HepG2 (cell line): ENCODE data around the gene METAP1D. TPM values are rescaled to one million over a fixed set of nuclear protein-coding genes. Genes with fewer than 3 reads are reported as not detected.

ENCODE experiments used
- CCAR2 ChIP-seq: fragments of 200-400 bp; formaldehyde crosslinking; optimal IDR thresholded peaks from 2 replicates; pipeline ENCODE3; 2018; ENCODE audit warnings: low read depth, mild to moderate bottlenecking, low read length, moderate library complexity
- HHEX ChIP-seq: IDR thresholded peaks from 2 replicates; pipeline ENCODE4 v1.6.1; 2016; ENCODE audit warnings: control low read depth
- HNF1A ChIP-seq, 2 experiments: sonication (generic) in 1 of 2; formaldehyde crosslinking in 1 of 2; IDR thresholded peaks; 2 replicates each; pipeline versions ENCODE4 v1.4.0 to v1.6.1; 2016 to 2020; ENCODE audit warnings: borderline replicate concordance in 1 of 2, low read depth in 1 of 2, mild to moderate bottlenecking in 1 of 2, missing genetic modification reagents in 1 of 2
- NFIC ChIP-seq: IDR thresholded peaks from 2 replicates; pipeline ENCODE4 v1.6.1; 2012; ENCODE audit warnings: mild to moderate bottlenecking, low read length, inconsistent platforms
- ONECUT2 ChIP-seq: sonication (generic); formaldehyde crosslinking; IDR thresholded peaks from 2 replicates; pipeline ENCODE4 v1.4.0; 2020; ENCODE audit warnings: missing genetic modification reagents
- PPARG ChIP-seq: conservative IDR thresholded peaks from 2 replicates; pipeline ENCODE4 v1.6.1; 2016; ENCODE audit warnings: missing biosample characterization, missing genetic modification reagents
- REPIN1 ChIP-seq: sonication (generic); formaldehyde crosslinking; IDR thresholded peaks from 2 replicates; pipeline ENCODE4 v1.8.0; 2022; ENCODE audit warnings: missing genetic modification reagents, low read depth, mild to moderate bottlenecking, borderline replicate concordance
- RORA ChIP-seq: sonication (generic); formaldehyde crosslinking; IDR thresholded peaks from 2 replicates; pipeline ENCODE4 v1.5.0; 2020; ENCODE audit warnings: mild to moderate bottlenecking, missing genetic modification reagents, moderate library complexity
- RXRB ChIP-seq: IDR thresholded peaks from 2 replicates; pipeline ENCODE4 v1.6.1; 2016; ENCODE audit warnings: borderline replicate concordance, missing genetic modification reagents, missing compliant biosample characterization
- ZBTB10 ChIP-seq: sonication (generic); formaldehyde crosslinking; IDR thresholded peaks from 2 replicates; pipeline ENCODE4 v1.4.0; 2020; ENCODE audit warnings: missing genetic modification reagents, borderline replicate concordance
- ZBTB34 ChIP-seq: sonication (generic); formaldehyde crosslinking; IDR thresholded peaks from 2 replicates; pipeline ENCODE4 v1.8.0; 2022; ENCODE audit warnings: mild to moderate bottlenecking, missing genetic modification reagents
- ZEB1 ChIP-seq: IDR thresholded peaks from 2 replicates; pipeline ENCODE4 v1.6.1; 2012; ENCODE audit warnings: mild to moderate bottlenecking, low read depth, inconsistent platforms; ENCODE audit not compliant: insufficient replicate concordance
- ZFP36L2 ChIP-seq: sonication (generic); formaldehyde crosslinking; IDR thresholded peaks from 2 replicates; pipeline ENCODE4 v1.4.0; 2020; ENCODE audit warnings: missing genetic modification reagents
- ZNF143 ChIP-seq: sonication (generic); formaldehyde crosslinking; IDR thresholded peaks from 2 replicates; pipeline ENCODE4 v1.4.0; 2020; ENCODE audit warnings: missing genetic modification reagents
- ZNF205 ChIP-seq: IDR thresholded peaks from 2 replicates; pipeline ENCODE4 v1.6.1; 2018; ENCODE audit warnings: missing biosample characterization, missing genetic modification reagents
- ZNF383 ChIP-seq: sonication (generic); formaldehyde crosslinking; IDR thresholded peaks from 2 replicates; pipeline ENCODE4 v1.4.0; 2020; ENCODE audit warnings: missing genetic modification reagents, mild to moderate bottlenecking, borderline replicate concordance
- ZNF512 ChIP-seq: sonication (generic); formaldehyde crosslinking; IDR thresholded peaks from 2 replicates; pipeline ENCODE4 v1.4.0; 2020; ENCODE audit warnings: mild to moderate bottlenecking, missing genetic modification reagents
- ZNF576 ChIP-seq: sonication (generic); formaldehyde crosslinking; IDR thresholded peaks from 2 replicates; pipeline ENCODE4 v1.4.0; 2020; ENCODE audit warnings: mild to moderate bottlenecking, missing genetic modification reagents
- polyA plus RNA-seq, 8 experiments: library from polyadenylated mRNA; depleted of rRNA in 3 of 8; stranded (reverse) in 7 of 8; unstranded in 1 of 8; fragments of >200 nt; fragmentation: Illumina TruSeq in 4 of 8; extraction: Trizol in 4 of 8; gene quantifications; 2 replicates each; pipeline versions ENCODE4 v1.2.1 to v1.2.3, GENCODE V29; 2011 to 2016; ENCODE audit warnings: low read depth in 4 of 8, missing spikeins in 1 of 8, mixed read lengths in 1 of 8; ENCODE audit not compliant: insufficient read depth in 1 of 8
- total RNA-seq, 5 experiments: library from RNA; depleted of rRNA; stranded (reverse); fragments of >200 nt; fragmentation: Illumina TruSeq; extraction: Trizol; gene quantifications; 2 replicates each; pipeline ENCODE4 v1.2.3, GENCODE V29; 2016; ENCODE audit warnings: low read depth in 1 of 5

The METAP1D gene
- total and polyA plus RNA-seq, 2 of the 13 experiments (the other 11 are each of a cell fraction or from before 2014, with no cell fraction given): 14.7 to 21.6 TPM

- TF ChIP-seq PPARG (CRISPR knock-in tag) (peak; percentile 62; the same call in 1 of the 2 replicates), ZNF205 (CRISPR knock-in tag) (no peak), ZFP36L2 (CRISPR knock-in tag) (no peak), ZNF576 (no peak), ZNF512 (CRISPR knock-in tag) (no peak), NFIC (no peak), ZNF143 (CRISPR knock-in tag) (no peak), ZBTB10 (CRISPR knock-in tag) (no peak), RXRB (no peak), HNF1A (IDR thresholded peaks at IDR 0.05; ENCODE audit: low read depth) (no peak), HNF1A (CRISPR knock-in tag; IDR thresholded peaks at IDR 0.05; ENCODE audit: borderline replicate concordance) (no peak), ZBTB34 (CRISPR knock-in tag) (0 out of 2 replicates have a peak, but pooled peaks have one; percentile 50), ZEB1 (no peak), CCAR2 (no peak), REPIN1 (CRISPR knock-in tag) (no peak), ONECUT2 (CRISPR knock-in tag) (peak; percentile 23; the same call in 1 of the 2 replicates), ZNF383 (CRISPR knock-in tag) (no peak), HHEX (CRISPR knock-in tag) (peak; percentile 87), RORA (CRISPR knock-in tag) (no peak)
Measured at GRCh38 chr2:172073518-172073917, 73.8 kb downstream of the METAP1D start (continued).
